A549 (cell line): ENCODE data around the gene MRTFB.

ENCODE experiments used
- BCL3 ChIP-seq: fragments of >200 bp; sonication (Bioruptor Twin); formaldehyde crosslinking; IDR thresholded peaks from 3 replicates; pipeline ENCODE4 v1.6.1; 2016
- CHD2 ChIP-seq: fragments of 150-350 bp; IDR thresholded peaks from 2 replicates; pipeline ENCODE4 v1.6.1; 2014; ENCODE audit warnings: low read length; ENCODE audit not compliant: partially characterized antibody
- CTCF ChIP-seq: fragments of >200 bp; sonication (Bioruptor Twin); formaldehyde crosslinking; IDR thresholded peaks from 3 replicates; pipeline ENCODE4 v1.5.1; 2016
- FOSL2 ChIP-seq, 2 experiments: fragments of 450-650 bp in 1 of 2; fragments of >200 bp in 1 of 2; sonication (Bioruptor Twin) in 1 of 2; formaldehyde crosslinking; IDR thresholded peaks; 2 replicates each; pipeline versions ENCODE4 v1.5.0 to v1.6.1; 2016 to 2020; ENCODE audit warnings: mild to moderate bottlenecking in 1 of 2, moderate library complexity in 1 of 2
- MAX ChIP-seq: IDR thresholded peaks from 2 replicates; pipeline ENCODE4 v1.6.1; 2012
- POLR2A ChIP-seq: IDR thresholded peaks from 2 replicates; pipeline ENCODE4 v1.6.1; 2012; ENCODE audit warnings: mild to moderate bottlenecking, low read length
- RAD21 ChIP-seq, 2 experiments: fragments of >200 bp in 1 of 2; sonication (Bioruptor Twin) in 1 of 2; formaldehyde crosslinking in 1 of 2; IDR thresholded peaks in 1 of 2; conservative IDR thresholded peaks in 1 of 2; 2 replicates in 1 of 2; 3 replicates in 1 of 2; pipeline ENCODE4 v1.6.1; 2012 to 2018; ENCODE audit warnings: inconsistent platforms in 1 of 2

- TF ChIP-seq CTCF (no peak), CHD2 (no peak), MAX (no peak), BCL3 (no peak), FOSL2 (IDR thresholded peaks at IDR 0.05) (no peak), FOSL2 (CRISPR knock-in tag; IDR thresholded peaks at IDR 0.05) (no peak), RAD21 (conservative IDR thresholded peaks at IDR 0.05 in 1 of 2, IDR thresholded peaks at IDR 0.05 in 1 of 2) (no peak), POLR2A (no peak)
Observed at GRCh38 chr16:14088155-14088753, 17.1 kb downstream of the MRTFB start.
